HT1080 (cell line): Measurements from ENCODE around the gene RUNX2. TPM values are rescaled to one million over a fixed set of nuclear protein-coding genes. Genes with fewer than 3 reads are reported as not detected.

Source experiments
- DNase-seq: peaks from one replicate; pipeline ENCODE4 v3.0.0-alpha.2; 2015; ENCODE audit warnings: low read depth
- total RNA-seq: library from RNA; depleted of rRNA; stranded (reverse); fragments of >200 nt; shearing (Covaris generic); gene quantifications from 2 replicates; pipeline ENCODE4 v1.2.3, GENCODE V29; 2014

The RUNX2 gene
- total RNA-seq, 1 experiment from 2014 or later = 4.1 TPM

- DNase-seq = no peak
These were observed 152.0 kb downstream of the RUNX2 start for GRCh38 chr6:45479834-45480751.

- DNase-seq = no peak
These were observed 152.8 kb downstream of the RUNX2 start for GRCh38 chr6:45480752-45481415.

GRCh38 chr6:45483021-45483420 lies 154.9 kb downstream of the RUNX2 start:
- DNase-seq = peak; percentile 71

- no peak for DNase-seq
These were observed 155.4 kb downstream of the RUNX2 start for GRCh38 chr6:45483501-45483900.

- DNase-seq = no peak
These were observed 158.6 kb downstream of the RUNX2 start for GRCh38 chr6:45486736-45487135.

GRCh38 chr6:45487645-45488044 lies 159.5 kb downstream of the RUNX2 start:
- DNase-seq = no peak

GRCh38 chr6:45488269-45488668 lies 160.1 kb downstream of the RUNX2 start:
- no peak for DNase-seq

- no peak for DNase-seq
These were observed 160.8 kb downstream of the RUNX2 start for GRCh38 chr6:45488889-45489288.

GRCh38 chr6:45491048-45491735 lies 163.1 kb downstream of the RUNX2 start:
- DNase-seq = no peak

- DNase-seq = no peak
These were observed 163.7 kb downstream of the RUNX2 start for GRCh38 chr6:45491874-45492273.

- no peak for DNase-seq
These were observed 165.6 kb downstream of the RUNX2 start for GRCh38 chr6:45493761-45494160.

- no peak for DNase-seq
These were observed 166.4 kb downstream of the RUNX2 start for GRCh38 chr6:45494416-45495135.

GRCh38 chr6:45495429-45496084 lies 167.4 kb downstream of the RUNX2 start:
- DNase-seq = no peak

GRCh38 chr6:45496085-45496433 lies 167.9 kb downstream of the RUNX2 start:
- DNase-seq = no peak

- no peak for DNase-seq
These were observed 170.5 kb downstream of the RUNX2 start for GRCh38 chr6:45498591-45498990.

GRCh38 chr6:45500924-45501816 lies 173.0 kb downstream of the RUNX2 start:
- DNase-seq = peak; percentile 37

- no peak for DNase-seq
These were observed 174.3 kb downstream of the RUNX2 start for GRCh38 chr6:45502456-45502855.

GRCh38 chr6:45504947-45505346 lies 176.8 kb downstream of the RUNX2 start:
- peak; percentile 75 for DNase-seq

GRCh38 chr6:45505470-45505869 lies 177.3 kb downstream of the RUNX2 start:
- DNase-seq = no peak

- peak; percentile 17 for DNase-seq
These were observed 179.1 kb downstream of the RUNX2 start for GRCh38 chr6:45507186-45507585.
